ENCODE measurements around the gene INTS15. TPM values are rescaled to one million over a fixed set of nuclear protein-coding genes. Genes with fewer than 3 reads are reported as not detected.

Gene INTS15
- total and polyA plus RNA-seq, 2 experiments from 2014 or later = 7.0 to 27.0 TPM

DNA sequence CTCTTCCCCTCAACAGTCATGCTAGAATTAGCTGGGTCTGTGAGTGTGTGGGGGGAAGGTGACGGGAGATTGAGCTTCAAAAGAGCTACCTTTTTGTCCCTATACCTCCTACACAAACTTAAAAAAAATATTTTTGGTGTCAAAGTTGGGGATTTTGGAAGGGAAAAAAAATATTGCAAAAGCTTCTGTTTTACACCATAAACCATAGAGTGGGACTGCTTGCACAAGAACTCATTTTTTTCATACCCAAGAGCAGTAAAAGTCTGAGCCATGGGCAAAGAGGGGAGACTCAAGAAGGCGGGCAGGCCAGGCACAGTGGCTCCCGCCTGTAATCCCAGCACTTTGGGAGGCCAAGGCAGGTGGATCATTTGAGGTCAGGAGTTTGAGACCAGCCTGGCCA is 21.9 kb upstream of the INTS15 start (continued):
- TF ChIP-seq CTCF (conservative IDR thresholded peaks at IDR 0.05; ENCODE audit: low read depth in 2 of 2) = no peak
- no peak for TF ChIP-seq ZNF114 (CRISPR knock-in tag; IDR thresholded peaks at IDR 0.05)
- no peak for TF ChIP-seq POLR2AphosphoS5 (IDR thresholded peaks at IDR 0.05; ENCODE audit: low read depth)
- TF ChIP-seq CREB1 (CRISPR knock-in tag; IDR thresholded peaks at IDR 0.05; ENCODE audit: low read depth) = no peak

DNA sequence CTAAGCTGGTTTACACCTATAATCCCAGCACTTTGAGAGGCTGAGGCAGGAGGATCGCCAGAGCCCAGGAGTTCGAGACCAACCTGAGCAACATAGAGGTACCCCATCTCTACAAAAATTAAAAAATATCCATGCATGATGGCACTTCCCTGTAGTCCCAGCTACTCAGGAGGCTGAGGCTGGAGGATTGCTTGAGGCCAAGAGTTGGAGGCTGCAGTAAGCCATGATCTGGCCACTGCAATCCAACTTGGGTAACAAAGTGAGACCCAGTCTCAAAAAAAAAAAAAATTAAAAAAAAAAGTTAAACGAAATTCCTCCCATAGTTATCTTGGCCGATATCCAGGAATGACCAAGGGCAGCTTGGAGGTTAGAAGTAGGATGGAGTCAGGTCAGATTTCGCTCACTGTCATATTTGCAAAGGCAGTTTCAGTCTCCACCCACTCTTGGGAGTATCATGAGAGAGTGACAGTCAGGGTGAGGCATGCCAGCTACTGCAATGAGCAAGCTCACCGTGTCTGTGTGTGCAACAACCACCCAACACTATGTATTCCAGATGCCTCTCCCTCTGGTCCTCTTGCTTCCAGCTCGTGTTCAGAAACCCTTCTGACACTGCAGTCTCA is 18.6 kb upstream of the INTS15 start:
- Histone ChIP-seq H3K36me3 (ENCODE audit: insufficient read depth) (no peaks in the 10 kb centered on the region), H3K27ac (ENCODE audit: low read depth) (no peak overlapping the region), H3K4me3 (no peak overlapping the region), H4K20me1 (replicated peaks; ENCODE audit: insufficient read depth) (no peaks in the 10 kb centered on the region), H3K4me2 (no peak overlapping the region), H3K27me3 (ENCODE audit: insufficient read depth) (no peaks in the 10 kb centered on the region), H2AFZ (no peak overlapping the region), H3K79me2 (replicated peaks; ENCODE audit: insufficient read depth) (no peaks in the 10 kb centered on the region), H3K9me2 (ENCODE audit: insufficient read depth) (no peaks in the 10 kb centered on the region), H3F3A (replicated peaks; ENCODE audit: low read depth) (peaks cover 3% of the 10 kb centered on the region; the same call in 1 of the 2 replicates), H3K4me1 (ENCODE audit: insufficient read depth) (no peaks in the 10 kb centered on the region)
- H3K9me3 Mint-ChIP-seq = no peaks in the 10 kb centered on the region
- no peak overlapping the region for H3K4me3 Mint-ChIP-seq
- H3K27me3 Mint-ChIP-seq (ENCODE audit: insufficient read depth, low read depth, poor library complexity) = peaks cover 2% of the 10 kb centered on the region
- no peak for ATAC-seq
- no peaks in the 10 kb centered on the region for H3K36me3 Mint-ChIP-seq (ENCODE audit: low read depth)
- no peaks in the 10 kb centered on the region; the same call in 2 of the 3 replicates for H3K4me1 Mint-ChIP-seq
- H3K27ac Mint-ChIP-seq = no peak overlapping the region
- DNase-seq (ENCODE audit: low spot score) = no peak
- TF ChIP-seq CREB1 (CRISPR knock-in tag; IDR thresholded peaks at IDR 0.05; ENCODE audit: low read depth) (no peak), EZH2phosphoT487 (IDR thresholded peaks at IDR 0.05; ENCODE audit: unreplicated experiment) (no peak), CTCF (conservative IDR thresholded peaks at IDR 0.05; ENCODE audit: low read depth in 2 of 2) (no peak), NANOG (IDR thresholded peaks at IDR 0.05; ENCODE audit: borderline replicate concordance) (no peak), POLR2AphosphoS5 (IDR thresholded peaks at IDR 0.05; ENCODE audit: low read depth) (no peak), JUNB (IDR thresholded peaks at IDR 0.05; ENCODE audit: unreplicated experiment) (no peak), ZNF331 (CRISPR knock-in tag; IDR thresholded peaks at IDR 0.05; ENCODE audit: low read depth) (no peak), ETS1 (IDR thresholded peaks at IDR 0.05) (no peak), EZH2 (IDR thresholded peaks at IDR 0.05; ENCODE audit: low read depth, unreplicated experiment) (no peak)
- TF ChIP-seq, protein P1, sequence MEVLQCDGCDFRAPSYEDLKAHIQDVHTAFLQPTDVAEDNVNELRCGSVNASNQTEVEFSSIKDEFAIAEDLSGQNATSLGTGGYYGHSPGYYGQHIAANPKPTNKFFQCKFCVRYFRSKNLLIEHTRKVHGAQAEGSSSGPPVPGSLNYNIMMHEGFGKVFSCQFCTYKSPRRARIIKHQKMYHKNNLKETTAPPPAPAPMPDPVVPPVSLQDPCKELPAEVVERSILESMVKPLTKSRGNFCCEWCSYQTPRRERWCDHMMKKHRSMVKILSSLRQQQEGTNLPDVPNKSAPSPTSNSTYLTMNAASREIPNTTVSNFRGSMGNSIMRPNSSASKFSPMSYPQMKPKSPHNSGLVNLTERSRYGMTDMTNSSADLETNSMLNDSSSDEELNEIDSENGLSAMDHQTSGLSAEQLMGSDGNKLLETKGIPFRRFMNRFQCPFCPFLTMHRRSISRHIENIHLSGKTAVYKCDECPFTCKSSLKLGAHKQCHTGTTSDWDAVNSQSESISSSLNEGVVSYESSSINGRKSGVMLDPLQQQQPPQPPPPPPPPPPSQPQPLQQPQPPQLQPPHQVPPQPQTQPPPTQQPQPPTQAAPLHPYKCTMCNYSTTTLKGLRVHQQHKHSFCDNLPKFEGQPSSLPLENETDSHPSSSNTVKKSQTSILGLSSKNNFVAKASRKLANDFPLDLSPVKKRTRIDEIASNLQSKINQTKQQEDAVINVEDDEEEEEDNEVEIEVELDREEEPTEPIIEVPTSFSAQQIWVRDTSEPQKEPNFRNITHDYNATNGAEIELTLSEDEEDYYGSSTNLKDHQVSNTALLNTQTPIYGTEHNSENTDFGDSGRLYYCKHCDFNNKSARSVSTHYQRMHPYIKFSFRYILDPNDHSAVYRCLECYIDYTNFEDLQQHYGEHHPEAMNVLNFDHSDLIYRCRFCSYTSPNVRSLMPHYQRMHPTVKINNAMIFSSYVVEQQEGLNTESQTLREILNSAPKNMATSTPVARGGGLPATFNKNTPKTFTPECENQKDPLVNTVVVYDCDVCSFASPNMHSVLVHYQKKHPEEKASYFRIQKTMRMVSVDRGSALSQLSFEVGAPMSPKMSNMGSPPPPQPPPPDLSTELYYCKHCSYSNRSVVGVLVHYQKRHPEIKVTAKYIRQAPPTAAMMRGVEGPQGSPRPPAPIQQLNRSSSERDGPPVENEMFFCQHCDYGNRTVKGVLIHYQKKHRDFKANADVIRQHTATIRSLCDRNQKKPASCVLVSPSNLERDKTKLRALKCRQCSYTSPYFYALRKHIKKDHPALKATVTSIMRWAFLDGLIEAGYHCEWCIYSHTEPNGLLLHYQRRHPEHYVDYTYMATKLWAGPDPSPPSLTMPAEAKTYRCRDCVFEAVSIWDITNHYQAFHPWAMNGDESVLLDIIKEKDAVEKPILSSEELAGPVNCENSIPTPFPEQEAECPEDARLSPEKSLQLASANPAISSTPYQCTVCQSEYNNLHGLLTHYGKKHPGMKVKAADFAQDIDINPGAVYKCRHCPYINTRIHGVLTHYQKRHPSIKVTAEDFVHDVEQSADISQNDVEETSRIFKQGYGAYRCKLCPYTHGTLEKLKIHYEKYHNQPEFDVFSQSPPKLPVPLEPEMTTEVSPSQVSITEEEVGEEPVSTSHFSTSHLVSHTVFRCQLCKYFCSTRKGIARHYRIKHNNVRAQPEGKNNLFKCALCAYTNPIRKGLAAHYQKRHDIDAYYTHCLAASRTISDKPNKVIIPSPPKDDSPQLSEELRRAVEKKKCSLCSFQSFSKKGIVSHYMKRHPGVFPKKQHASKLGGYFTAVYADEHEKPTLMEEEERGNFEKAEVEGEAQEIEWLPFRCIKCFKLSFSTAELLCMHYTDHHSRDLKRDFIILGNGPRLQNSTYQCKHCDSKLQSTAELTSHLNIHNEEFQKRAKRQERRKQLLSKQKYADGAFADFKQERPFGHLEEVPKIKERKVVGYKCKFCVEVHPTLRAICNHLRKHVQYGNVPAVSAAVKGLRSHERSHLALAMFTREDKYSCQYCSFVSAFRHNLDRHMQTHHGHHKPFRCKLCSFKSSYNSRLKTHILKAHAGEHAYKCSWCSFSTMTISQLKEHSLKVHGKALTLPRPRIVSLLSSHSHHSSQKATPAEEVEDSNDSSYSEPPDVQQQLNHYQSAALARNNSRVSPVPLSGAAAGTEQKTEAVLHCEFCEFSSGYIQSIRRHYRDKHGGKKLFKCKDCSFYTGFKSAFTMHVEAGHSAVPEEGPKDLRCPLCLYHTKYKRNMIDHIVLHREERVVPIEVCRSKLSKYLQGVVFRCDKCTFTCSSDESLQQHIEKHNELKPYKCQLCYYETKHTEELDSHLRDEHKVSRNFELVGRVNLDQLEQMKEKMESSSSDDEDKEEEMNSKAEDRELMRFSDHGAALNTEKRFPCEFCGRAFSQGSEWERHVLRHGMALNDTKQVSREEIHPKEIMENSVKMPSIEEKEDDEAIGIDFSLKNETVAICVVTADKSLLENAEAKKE (CRISPR knock-in tag; IDR thresholded peaks at IDR 0.05) = no peak

All from GM23338 (cell line).